ENCODE measurements around the gene ZNF786.

- TF ChIP-seq, protein P1, sequence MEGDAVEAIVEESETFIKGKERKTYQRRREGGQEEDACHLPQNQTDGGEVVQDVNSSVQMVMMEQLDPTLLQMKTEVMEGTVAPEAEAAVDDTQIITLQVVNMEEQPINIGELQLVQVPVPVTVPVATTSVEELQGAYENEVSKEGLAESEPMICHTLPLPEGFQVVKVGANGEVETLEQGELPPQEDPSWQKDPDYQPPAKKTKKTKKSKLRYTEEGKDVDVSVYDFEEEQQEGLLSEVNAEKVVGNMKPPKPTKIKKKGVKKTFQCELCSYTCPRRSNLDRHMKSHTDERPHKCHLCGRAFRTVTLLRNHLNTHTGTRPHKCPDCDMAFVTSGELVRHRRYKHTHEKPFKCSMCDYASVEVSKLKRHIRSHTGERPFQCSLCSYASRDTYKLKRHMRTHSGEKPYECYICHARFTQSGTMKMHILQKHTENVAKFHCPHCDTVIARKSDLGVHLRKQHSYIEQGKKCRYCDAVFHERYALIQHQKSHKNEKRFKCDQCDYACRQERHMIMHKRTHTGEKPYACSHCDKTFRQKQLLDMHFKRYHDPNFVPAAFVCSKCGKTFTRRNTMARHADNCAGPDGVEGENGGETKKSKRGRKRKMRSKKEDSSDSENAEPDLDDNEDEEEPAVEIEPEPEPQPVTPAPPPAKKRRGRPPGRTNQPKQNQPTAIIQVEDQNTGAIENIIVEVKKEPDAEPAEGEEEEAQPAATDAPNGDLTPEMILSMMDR (conservative IDR thresholded peaks at IDR 0.05; ENCODE audit: low read depth, low read length): peak; percentile 82
- no peak for TF ChIP-seq EZH2phosphoT487 (IDR thresholded peaks at IDR 0.05; ENCODE audit: borderline replicate concordance, low read length)
- TF ChIP-seq EZH2 (IDR thresholded peaks at IDR 0.05; ENCODE audit: low read length, unreplicated experiment): no peak
Measured at GRCh38 chr7:149125863-149126661, 35.5 kb upstream of the ZNF786 start, which contains the start of gene ZNF425.
